ENCODE measurements around the gene NDUFA3. TPM values are rescaled to one million over a fixed set of nuclear protein-coding genes. Genes with fewer than 3 reads are reported as not detected.
A peak's percentile ranks its signal among the peaks of the same experiment; 100 is the strongest.

NDUFA3 gene
- total and polyA plus RNA-seq, 10 of the 15 experiments (the other 5 are each of a cell fraction or from before 2014, with no cell fraction given), result 40.0 to 335 (median 153) TPM

DNA sequence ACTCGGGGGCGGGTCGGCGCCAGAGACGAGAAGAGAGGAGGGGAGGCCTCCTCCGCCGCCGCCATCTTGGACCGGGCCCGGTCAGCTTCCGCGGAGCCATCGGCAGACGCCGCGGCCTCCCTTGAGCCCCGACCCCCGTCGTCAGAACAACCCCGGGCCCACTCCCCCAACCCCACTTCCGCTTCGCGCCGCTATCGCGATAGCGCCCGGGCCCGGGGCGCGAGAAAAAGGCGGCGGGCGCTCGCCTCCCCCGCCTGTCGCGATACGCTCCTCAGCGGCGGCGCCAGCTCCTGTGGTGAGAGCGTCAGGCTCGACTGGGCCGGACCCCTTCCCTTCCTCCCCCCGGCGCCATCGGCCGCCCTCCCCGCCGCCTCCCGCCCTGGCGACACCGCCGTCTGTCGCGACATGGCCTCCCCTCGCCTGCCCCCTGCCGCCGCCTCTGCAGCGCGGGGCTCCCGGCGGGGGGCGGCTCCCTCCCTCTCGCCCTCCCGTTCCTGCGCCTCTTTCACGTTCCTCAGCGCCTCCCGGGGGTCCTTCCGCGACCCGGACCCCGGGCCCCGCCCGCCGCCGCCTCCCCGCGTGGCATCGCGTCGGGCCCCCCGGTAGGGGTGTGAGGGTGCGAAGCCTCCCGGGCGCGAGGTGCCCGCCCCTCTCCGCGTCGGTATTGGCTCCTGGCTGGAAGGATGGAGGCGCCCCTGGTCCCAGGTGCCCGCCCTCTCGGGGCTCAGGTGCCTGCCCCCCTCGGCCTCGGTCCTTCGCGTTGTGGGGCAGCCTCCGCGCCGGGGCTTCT lies 35.2 kb downstream of the NDUFA3 start, which contains the start of gene CNOT3 (continued):
- TF ChIP-seq, protein P1, sequence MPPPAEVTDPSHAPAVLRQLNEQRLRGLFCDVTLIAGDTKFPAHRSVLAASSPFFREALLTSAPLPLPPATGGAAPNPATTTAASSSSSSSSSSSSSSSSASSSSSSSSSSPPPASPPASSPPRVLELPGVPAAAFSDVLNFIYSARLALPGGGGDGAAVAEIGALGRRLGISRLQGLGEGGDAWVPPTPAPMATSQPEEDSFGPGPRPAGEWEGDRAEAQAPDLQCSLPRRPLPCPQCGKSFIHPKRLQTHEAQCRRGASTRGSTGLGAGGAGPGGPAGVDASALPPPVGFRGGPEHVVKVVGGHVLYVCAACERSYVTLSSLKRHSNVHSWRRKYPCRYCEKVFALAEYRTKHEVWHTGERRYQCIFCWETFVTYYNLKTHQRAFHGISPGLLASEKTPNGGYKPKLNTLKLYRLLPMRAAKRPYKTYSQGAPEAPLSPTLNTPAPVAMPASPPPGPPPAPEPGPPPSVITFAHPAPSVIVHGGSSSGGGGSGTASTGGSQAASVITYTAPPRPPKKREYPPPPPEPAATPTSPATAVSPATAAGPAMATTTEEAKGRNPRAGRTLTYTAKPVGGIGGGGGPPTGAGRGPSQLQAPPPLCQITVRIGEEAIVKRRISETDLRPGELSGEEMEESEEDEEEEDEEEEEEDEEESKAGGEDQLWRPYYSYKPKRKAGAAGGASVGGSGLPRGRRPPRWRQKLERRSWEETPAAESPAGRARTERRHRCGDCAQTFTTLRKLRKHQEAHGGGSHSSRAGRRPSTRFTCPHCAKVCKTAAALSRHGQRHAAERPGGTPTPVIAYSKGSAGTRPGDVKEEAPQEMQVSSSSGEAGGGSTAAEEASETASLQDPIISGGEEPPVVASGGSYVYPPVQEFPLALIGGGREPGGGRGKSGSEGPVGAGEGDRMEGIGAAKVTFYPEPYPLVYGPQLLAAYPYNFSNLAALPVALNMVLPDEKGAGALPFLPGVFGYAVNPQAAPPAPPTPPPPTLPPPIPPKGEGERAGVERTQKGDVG (CRISPR knock-in tag; IDR thresholded peaks at IDR 0.05), result no peak
- TF ChIP-seq SPI1 (IDR thresholded peaks at IDR 0.05; ENCODE audit: borderline replicate concordance, insufficient read depth, low read depth, low read length) (no peak), MTA3 (IDR thresholded peaks at IDR 0.05; ENCODE audit: borderline replicate concordance, low read length) (no peak), NFYB (IDR thresholded peaks at IDR 0.05; ENCODE audit: insufficient read depth, low read depth, low read length) (no peak), STAT3 (IDR thresholded peaks at IDR 0.05; ENCODE audit: low read depth, low read length) (no peak), SMARCA5 (IDR thresholded peaks at IDR 0.05) (0 out of 2 replicates have a peak, but pooled peaks have one; percentile 46)
